NCI-H510A treated with DMSO at 0.1 percent for 48 hours (cell line): ENCODE results near the gene CTSA.
"Not testable (repeated sequence)": the region's sequence is repeated elsewhere in the genome, so short reads cannot be mapped to it uniquely, and the experiment has no call there.

Experiments
- DNase-seq: peaks from one replicate; lab custom pipeline; 2025; lab: John Stamatoyannopoulos, UW

Gene CTSA

GRCh38 chr20:45918182-45918737 is 27.1 kb downstream of the CTSA start:
- DNase-seq = no peak

GRCh38 chr20:45918779-45919537 is 27.8 kb downstream of the CTSA start:
- no peak for DNase-seq

- no peak for DNase-seq
Observed at GRCh38 chr20:45919542-45920399, 28.6 kb downstream of the CTSA start.

- DNase-seq = no peak
Observed at GRCh38 chr20:45920462-45921336, 29.6 kb downstream of the CTSA start.

GRCh38 chr20:45921337-45922189 is 30.4 kb downstream of the CTSA start:
- DNase-seq = no peak

- DNase-seq = peak; percentile 64
Observed at GRCh38 chr20:45924391-45925261, 33.5 kb downstream of the CTSA start.

GRCh38 chr20:45925821-45926506 is 34.8 kb downstream of the CTSA start:
- DNase-seq = no peak

- no peak for DNase-seq
Observed at GRCh38 chr20:45926731-45927070, 35.6 kb downstream of the CTSA start.

- no peak for DNase-seq
Observed at GRCh38 chr20:45927071-45927878, 36.1 kb downstream of the CTSA start.

- not testable (repeated sequence) for DNase-seq
Observed at GRCh38 chr20:45931680-45932079, 40.5 kb downstream of the CTSA start.

GRCh38 chr20:45933266-45934045 is 42.3 kb downstream of the CTSA start:
- peak; percentile 88 for DNase-seq

GRCh38 chr20:45934046-45934585 is 43.0 kb downstream of the CTSA start:
- DNase-seq = no peak

- DNase-seq = peak; percentile 92
Observed at GRCh38 chr20:45934586-45935415, 43.7 kb downstream of the CTSA start, which contains the start of gene PCIF1. Gene PCIF1 (plus strand): TSS chr20:45934683. CDS start chr20:45939000, 4,317 bp downstream.

- no peak for DNase-seq
Observed at GRCh38 chr20:45935416-45936046, 44.4 kb downstream of the CTSA start.

GRCh38 chr20:45937765-45938164 is 46.6 kb downstream of the CTSA start:
- no peak for DNase-seq
